GM18858 (cell line): ENCODE data around the gene CEMIP.

Experiments
- ATAC-seq: cut with Tn5 transposase; IDR thresholded peaks from one replicate; pipeline ENCODE4 v1.9.1; 2021; ENCODE audit not compliant: unreplicated experiment

CEMIP gene

GRCh38 chr15:80778964-80779657 is at the start of gene CEMIP:
CEMIP (plus strand) TSS chr15:80779370; CDS start chr15:80873880, 94,510 bp downstream.
- no peak for ATAC-seq

GRCh38 chr15:80730387-80730786 is 48.8 kb upstream of the CEMIP start:
- ATAC-seq = no peak

GRCh38 chr15:80730926-80731325 is 48.2 kb upstream of the CEMIP start:
- ATAC-seq = no peak

GRCh38 chr15:80732167-80732566 is 47.0 kb upstream of the CEMIP start:
- ATAC-seq = no peak

- ATAC-seq = no peak
Observed at GRCh38 chr15:80732818-80733217, 46.4 kb upstream of the CEMIP start.

- no peak for ATAC-seq
Observed at GRCh38 chr15:80733460-80733859, 45.7 kb upstream of the CEMIP start.

- no peak for ATAC-seq
Observed at GRCh38 chr15:80735344-80735743, 43.8 kb upstream of the CEMIP start.

- no peak for ATAC-seq
Observed at GRCh38 chr15:80736560-80736959, 42.6 kb upstream of the CEMIP start.

GRCh38 chr15:80739919-80740318 is 39.3 kb upstream of the CEMIP start:
- ATAC-seq = no peak

GRCh38 chr15:80742081-80742480 is 37.1 kb upstream of the CEMIP start:
- ATAC-seq = no peak

- no peak for ATAC-seq
Observed at GRCh38 chr15:80743189-80743833, 35.9 kb upstream of the CEMIP start.

- ATAC-seq = no peak
Observed at GRCh38 chr15:80744415-80744814, 34.8 kb upstream of the CEMIP start.

GRCh38 chr15:80744826-80745225 is 34.3 kb upstream of the CEMIP start:
- no peak for ATAC-seq

GRCh38 chr15:80745888-80746287 is 33.3 kb upstream of the CEMIP start:
- ATAC-seq = no peak

GRCh38 chr15:80747317-80748053 is 31.7 kb upstream of the CEMIP start:
- no peak for ATAC-seq

- no peak for ATAC-seq
Observed at GRCh38 chr15:80749589-80749988, 29.6 kb upstream of the CEMIP start.

- no peak for ATAC-seq
Observed at GRCh38 chr15:80750575-80750974, 28.6 kb upstream of the CEMIP start.

GRCh38 chr15:80752204-80752603 is 27.0 kb upstream of the CEMIP start:
- no peak for ATAC-seq

GRCh38 chr15:80753161-80753560 is 26.0 kb upstream of the CEMIP start:
- no peak for ATAC-seq

GRCh38 chr15:80754014-80754413 is 25.2 kb upstream of the CEMIP start:
- ATAC-seq = no peak

- no peak for ATAC-seq
Observed at GRCh38 chr15:80755885-80756284, 23.3 kb upstream of the CEMIP start.

- ATAC-seq = no peak
Observed at GRCh38 chr15:80758130-80758745, 20.9 kb upstream of the CEMIP start.
